HG03139 (cell line): ENCODE measurements around the gene CYP19A1.
A peak's percentile ranks its signal among the peaks of the same experiment; 100 is the strongest.

Source experiments
- ATAC-seq: cut with Tn5 transposase; IDR thresholded peaks from one replicate; pipeline ENCODE4 v1.9.1; 2021; ENCODE audit not compliant: unreplicated experiment

CYP19A1 gene

GRCh38 chr15:51224428-51224827, 114.0 kb downstream of the CYP19A1 start:
- no peak for ATAC-seq

DNA sequence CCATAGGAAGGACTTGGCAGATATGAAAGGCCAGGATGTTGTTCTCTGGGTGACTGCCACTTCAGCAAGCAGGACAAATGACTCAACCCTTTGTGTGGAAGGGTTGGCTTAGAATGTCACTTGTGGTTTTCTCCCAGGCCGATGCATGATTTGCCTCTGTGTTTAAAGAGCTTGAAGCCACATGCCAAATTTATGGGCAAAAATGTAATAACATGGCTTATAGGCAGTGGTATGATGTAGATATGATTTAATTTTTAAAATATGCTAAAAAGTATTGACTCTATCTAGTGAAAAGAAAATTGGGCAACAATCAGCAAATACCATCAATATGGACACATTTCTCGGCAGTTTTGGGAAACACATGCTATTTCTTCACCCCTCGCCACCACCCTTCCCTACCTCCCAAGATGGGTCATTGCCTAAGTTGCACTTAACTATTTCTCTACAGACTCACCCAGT, 114.6 kb downstream of the CYP19A1 start:
- no peak for ATAC-seq

- ATAC-seq, result no peak
Measured at GRCh38 chr15:51218299-51218938, 120.0 kb downstream of the CYP19A1 start.

DNA sequence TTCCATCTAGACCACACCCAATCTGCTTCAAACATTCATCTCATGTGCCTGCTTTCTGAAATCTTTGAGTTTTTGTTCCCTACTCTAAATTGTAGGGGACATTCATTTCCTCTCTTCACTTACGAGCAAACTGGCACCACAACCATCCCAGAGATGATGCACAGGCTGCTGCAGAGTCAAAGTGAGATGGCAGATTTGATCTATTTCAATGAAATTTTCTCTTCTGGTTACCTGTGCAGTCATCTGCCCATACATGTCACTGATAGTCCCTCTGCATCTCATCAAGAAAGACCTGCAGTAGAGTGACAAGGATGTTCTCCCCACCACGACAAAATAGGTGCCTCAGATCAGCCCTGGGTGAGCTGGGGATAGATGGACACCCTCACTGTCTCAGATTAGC, 125.5 kb downstream of the CYP19A1 start:
- ATAC-seq, result no peak

- ATAC-seq, result no peak
Measured at GRCh38 chr15:51212239-51212638, 126.2 kb downstream of the CYP19A1 start.

DNA sequence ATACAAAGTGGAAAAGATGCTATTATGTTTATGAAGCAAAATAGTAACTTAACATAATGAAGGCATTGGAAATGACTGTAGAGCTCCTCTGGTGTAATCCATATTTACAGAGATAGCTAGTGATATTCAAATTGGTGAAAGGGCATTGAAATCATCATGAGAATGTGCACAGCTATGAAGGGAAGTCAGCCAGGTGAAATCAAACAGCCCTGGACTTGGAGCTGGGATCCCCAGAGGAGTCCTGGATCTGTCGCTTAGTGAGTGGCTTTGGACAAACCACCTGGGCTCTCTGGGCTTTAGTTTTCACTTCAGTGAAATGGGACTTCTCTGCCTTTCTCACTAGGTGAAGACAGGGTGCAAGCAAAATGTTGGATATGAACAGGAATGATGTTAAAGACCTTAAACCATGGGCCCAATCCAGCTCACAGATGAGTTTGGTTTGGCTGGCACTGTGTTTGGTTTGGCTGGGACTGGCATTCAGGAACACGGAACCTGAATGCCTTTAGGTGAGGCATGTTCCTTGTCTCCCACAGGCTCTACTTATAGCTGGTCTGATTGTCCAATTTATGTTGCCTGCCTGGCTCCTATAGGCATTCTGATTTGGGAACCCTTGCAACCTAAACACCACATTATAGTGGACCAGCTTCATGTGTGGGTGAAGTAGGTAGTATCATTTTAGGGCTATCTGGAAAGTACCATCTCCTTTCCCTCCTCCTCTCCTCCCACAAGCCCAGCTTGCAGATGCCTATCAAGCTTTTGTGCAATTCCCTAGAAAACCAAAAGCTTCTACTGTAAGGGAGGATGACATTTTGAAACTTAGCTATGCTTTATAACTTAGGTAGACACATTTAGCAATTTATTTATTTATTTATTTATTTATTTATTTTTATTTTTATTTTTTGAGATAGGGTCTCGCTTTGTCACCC, 133.1 kb downstream of the CYP19A1 start:
- ATAC-seq, result no peak

DNA sequence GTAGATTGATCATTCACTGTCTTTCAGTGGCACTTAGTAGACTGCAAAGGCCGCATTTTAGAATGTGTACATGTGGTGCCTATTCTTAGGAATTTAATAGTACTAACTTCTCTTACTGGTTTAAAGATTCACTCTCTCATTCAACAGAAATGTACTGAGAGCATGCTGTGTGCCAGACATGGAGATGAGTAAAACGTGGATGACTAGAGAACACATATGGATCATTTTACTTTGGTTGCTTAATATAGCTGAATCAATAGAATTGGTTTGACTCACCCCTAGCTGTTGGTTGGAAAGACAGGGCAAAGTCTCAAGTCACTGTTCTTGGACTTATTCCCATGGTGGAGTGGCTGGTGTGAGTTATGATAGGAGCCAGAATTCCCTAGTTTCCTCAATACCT, 134.6 kb downstream of the CYP19A1 start:
- no peak for ATAC-seq

- ATAC-seq, result no peak
Measured at GRCh38 chr15:51202783-51203182, 135.6 kb downstream of the CYP19A1 start.

DNA sequence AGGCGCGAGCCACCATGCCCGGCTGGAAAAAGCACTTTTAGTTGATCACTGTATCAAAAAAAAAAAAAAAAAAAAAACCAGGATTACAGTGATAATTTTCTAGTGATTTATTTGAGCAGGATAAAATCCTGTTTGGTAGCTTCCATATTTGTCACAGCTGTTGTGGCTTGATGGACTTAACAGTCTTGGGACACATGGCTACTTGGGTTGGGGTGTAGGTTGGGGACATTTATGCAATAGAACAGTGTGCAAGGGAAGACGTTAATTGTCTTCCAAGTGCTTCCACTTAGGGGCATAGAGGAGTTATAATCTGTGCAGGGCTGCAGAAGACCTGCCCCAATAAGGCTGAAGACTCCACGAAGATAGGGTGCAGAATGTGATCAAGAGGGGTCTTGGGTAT, 136.8 kb downstream of the CYP19A1 start:
- ATAC-seq, result no peak

DNA sequence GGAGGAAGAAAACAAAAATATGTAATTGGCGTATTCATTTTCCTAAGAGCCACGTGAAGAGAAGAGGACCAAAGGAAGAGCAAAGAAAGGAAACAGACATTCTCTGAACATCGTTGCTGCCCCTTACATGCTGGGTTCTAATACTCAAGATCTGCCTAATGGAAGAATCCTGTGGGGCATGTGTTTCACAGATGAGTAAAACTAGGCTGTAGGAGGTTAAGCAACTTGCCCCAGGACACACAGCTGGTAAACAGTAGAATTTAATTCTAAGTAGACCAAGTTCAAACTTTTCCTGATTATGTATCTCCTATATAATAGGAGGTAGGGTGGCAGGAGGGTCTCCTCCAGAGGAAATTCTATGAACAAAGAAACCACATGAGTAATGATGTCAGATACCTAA, 137.6 kb downstream of the CYP19A1 start:
- no peak for ATAC-seq

- no peak for ATAC-seq
Measured at GRCh38 chr15:51199541-51199940, 138.9 kb downstream of the CYP19A1 start.

- ATAC-seq, result no peak
Measured at GRCh38 chr15:51198701-51199232, 139.6 kb downstream of the CYP19A1 start.

DNA sequence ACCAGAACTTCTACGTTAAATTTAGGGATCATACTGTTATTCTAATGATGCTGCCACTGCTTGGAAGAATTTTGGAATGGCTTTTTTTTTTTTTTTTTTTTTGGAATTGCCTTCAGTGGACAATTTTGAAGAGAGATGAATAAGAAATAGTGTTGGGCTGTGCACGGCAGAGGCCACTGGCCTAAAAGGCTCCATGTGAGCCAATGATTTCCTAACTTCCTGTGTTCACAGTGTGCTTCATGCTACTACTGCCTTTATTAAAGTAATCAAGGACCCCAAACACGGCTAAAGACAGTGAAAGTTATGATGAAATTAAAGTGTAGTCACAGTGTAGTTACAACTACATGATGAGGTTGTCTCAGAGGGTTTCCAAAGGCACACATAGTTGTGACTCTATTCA, 142.9 kb downstream of the CYP19A1 start:
- ATAC-seq, result no peak

GRCh38 chr15:51193979-51194378, 144.4 kb downstream of the CYP19A1 start:
- no peak for ATAC-seq

GRCh38 chr15:51193526-51193925, 144.9 kb downstream of the CYP19A1 start:
- ATAC-seq, result no peak

DNA sequence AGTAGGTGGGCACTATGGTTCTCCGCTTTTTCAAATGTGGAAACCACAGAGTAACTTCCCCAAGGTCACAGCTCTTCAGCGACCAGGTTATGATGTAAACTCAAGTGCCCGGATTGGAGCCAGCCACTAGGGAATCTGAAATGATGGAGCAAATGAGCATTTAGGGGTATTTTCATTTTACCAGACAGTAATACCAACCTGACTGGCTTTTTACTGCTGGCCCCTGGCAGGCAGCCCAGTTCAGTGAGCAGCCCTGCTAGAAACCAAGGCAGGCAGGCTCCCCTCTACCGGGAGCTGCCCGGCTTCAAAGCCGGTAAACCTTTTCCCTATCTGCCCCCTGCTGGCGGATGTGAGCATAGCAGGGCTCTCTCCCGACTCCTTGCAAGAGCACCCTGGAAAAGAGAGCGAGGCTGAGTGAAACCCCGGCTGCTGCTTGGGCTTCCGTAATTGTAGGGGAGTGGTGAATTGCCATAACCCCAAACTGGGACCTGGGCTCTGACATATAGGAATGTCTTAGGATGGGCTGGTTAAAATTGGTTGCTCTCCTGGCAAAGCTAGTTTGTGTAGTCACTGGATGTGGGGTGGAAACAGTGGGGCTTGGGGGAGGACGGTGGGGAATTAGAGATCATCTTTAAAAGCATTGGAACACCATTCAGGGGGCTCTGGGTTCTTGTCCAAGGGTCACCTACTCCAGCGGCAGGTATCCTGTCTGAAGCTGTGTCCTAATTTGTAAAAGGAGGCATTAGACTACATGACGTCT, 145.7 kb downstream of the CYP19A1 start:
- ATAC-seq, result peak; percentile 73

DNA sequence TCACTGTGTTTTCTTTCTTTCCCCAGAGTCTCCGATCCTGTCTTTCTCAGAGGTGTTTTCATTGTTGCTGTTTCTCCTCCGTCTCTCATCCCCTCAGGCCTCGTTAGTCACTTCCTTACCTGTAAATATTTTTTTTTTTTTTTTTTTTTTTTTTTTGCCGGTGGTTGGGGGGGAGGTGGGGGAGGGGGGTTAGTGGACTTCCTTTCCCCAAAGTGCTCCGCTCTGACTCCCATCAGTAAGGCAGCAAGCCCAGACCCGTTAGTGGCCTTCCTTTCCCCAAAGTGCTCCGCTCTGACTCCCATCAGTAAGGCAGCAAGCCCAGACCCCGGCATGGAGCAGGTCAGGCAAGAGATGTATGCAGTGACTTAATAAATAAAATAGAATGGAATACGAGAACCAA, 146.6 kb downstream of the CYP19A1 start:
- no peak for ATAC-seq

DNA sequence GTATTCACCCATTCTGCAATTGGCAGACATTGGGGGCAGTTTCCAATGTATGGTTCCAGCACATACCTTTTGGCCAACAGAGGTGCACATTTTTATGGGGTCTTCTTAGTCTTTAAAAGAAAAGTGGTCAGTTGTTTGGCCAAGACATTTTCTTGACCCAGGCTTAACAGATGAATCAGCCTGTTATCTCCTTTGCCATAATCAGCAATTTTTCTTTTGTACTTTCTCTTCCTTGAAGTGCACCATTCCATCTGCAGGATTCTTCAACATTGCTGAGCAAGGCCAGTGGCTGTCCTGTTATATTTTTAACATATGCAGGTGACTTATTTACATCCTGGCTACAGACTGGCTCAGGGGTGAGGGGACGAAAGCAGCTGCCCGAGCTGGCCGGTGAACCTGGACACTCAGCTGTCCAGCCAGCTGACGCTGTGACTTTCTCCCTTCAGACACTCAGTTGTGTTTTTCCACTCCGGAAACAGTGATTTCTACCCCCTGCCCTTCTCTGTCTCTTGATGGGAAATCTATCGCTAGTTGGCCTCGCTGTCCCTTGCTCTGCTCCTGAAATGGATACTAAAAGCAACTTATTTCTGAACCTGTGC, 147.2 kb downstream of the CYP19A1 start:
- ATAC-seq, result no peak

GRCh38 chr15:51190424-51191068, 147.8 kb downstream of the CYP19A1 start:
- ATAC-seq, result no peak

- no peak for ATAC-seq
Measured at GRCh38 chr15:51189669-51190385, 148.6 kb downstream of the CYP19A1 start.
